ENCODE results near the gene CRYL1. TPM values are rescaled to one million over a fixed set of nuclear protein-coding genes. Genes with fewer than 3 reads are reported as not detected.

Gene CRYL1
- total RNA-seq, 1 donor from 2014 or later, result 13.1 TPM

DNA sequence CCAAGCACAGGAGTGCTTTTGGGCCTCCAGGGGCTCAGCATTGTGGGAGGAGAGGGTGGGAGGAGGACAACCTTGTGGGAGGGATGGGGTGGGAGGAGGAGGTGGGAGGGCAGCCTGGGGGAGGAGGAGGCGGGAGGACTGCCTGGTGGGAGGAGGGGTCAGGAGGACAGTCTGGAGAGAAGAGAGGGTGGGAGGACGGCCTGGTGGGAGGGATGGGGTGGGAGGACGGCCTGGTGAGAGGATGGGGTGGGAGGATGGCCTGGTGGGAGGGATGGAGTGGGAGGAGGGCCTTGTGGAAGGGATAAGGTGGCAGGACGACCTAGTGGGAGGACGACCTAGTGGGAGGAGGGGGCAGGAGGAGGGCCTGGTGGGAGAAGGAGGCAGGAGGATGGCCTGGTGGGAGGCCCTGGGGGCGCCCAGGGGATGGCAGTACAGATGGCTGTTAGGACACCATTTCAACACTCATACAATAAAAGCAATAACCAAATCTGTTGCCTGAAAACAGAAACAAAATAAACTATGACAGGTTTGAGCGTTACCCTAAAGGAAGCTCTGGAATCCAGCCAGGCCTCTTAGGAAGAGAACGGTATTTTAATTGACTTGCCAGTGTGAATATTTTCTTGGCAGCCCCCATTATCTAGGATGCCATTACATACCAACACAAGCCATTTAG, 63.7 kb downstream of the CRYL1 start:
- DNase-seq (ENCODE audit: low spot score in 2 of 2), result no peak
- TF ChIP-seq, protein P1, sequence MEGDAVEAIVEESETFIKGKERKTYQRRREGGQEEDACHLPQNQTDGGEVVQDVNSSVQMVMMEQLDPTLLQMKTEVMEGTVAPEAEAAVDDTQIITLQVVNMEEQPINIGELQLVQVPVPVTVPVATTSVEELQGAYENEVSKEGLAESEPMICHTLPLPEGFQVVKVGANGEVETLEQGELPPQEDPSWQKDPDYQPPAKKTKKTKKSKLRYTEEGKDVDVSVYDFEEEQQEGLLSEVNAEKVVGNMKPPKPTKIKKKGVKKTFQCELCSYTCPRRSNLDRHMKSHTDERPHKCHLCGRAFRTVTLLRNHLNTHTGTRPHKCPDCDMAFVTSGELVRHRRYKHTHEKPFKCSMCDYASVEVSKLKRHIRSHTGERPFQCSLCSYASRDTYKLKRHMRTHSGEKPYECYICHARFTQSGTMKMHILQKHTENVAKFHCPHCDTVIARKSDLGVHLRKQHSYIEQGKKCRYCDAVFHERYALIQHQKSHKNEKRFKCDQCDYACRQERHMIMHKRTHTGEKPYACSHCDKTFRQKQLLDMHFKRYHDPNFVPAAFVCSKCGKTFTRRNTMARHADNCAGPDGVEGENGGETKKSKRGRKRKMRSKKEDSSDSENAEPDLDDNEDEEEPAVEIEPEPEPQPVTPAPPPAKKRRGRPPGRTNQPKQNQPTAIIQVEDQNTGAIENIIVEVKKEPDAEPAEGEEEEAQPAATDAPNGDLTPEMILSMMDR (IDR thresholded peaks at IDR 0.05), result no peak
- Histone ChIP-seq H3K4me1 (no peaks in the 10 kb centered on the region), H3K4me3 (no peak overlapping the region), H3K9me3 (no peaks in the 10 kb centered on the region), H3K27me3 (no peaks in the 10 kb centered on the region), H3K27ac (no peak overlapping the region), H3K36me3 (no peaks in the 10 kb centered on the region)
- intact Hi-C loops (cut with DNase I), result no loop called here

DNA sequence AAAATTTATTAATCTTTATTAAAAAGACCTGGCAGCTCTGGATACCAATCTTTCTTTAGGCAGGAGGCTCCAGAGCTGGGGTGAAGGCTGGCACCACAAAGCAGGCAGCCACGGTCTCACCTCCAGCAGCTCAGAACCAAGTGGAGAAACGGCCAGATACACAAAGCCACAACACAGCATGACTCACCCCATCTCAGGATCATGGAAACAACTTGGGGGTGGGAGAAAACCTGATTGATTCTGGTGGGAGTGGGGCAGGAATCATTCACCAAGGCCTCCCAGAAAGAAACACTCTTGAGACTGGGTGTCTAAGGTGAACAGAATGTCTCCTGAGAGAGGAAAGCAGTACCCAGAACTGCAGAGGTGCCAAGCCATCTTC, 64.2 kb downstream of the CRYL1 start:
- intact Hi-C loops (cut with DNase I), result no loop called here
- H3K9me3 ChIP-seq, result no peaks in the 10 kb centered on the region
- no peaks in the 10 kb centered on the region for H3K27me3 ChIP-seq
- no peaks in the 10 kb centered on the region for H3K36me3 ChIP-seq
- TF ChIP-seq, protein P1 (IDR thresholded peaks at IDR 0.05), result no peak
- no peaks in the 10 kb centered on the region for H3K4me1 ChIP-seq
- no peak for DNase-seq (ENCODE audit: low spot score in 2 of 2)
- H3K4me3 ChIP-seq, result no peak overlapping the region
- no peak overlapping the region for H3K27ac ChIP-seq

GRCh38 chr13:20460761-20461160, 64.9 kb downstream of the CRYL1 start:
- H3K27ac ChIP-seq, result no peak overlapping the region
- intact Hi-C loops (cut with DNase I), result no loop called here
- TF ChIP-seq, protein P1 (IDR thresholded peaks at IDR 0.05), result no peak
- DNase-seq (ENCODE audit: low spot score in 2 of 2), result no peak
- H3K27me3 ChIP-seq, result no peaks in the 10 kb centered on the region
- H3K36me3 ChIP-seq, result no peaks in the 10 kb centered on the region
- no peak overlapping the region for H3K4me3 ChIP-seq
- peaks cover 0 to 3% of the 10 kb centered on the region in 2 donors for H3K9me3 ChIP-seq
- H3K4me1 ChIP-seq, result no peaks in the 10 kb centered on the region

GRCh38 chr13:20457670-20458069, 68.0 kb downstream of the CRYL1 start:
- no peaks in the 10 kb centered on the region for H3K27me3 ChIP-seq

DNA sequence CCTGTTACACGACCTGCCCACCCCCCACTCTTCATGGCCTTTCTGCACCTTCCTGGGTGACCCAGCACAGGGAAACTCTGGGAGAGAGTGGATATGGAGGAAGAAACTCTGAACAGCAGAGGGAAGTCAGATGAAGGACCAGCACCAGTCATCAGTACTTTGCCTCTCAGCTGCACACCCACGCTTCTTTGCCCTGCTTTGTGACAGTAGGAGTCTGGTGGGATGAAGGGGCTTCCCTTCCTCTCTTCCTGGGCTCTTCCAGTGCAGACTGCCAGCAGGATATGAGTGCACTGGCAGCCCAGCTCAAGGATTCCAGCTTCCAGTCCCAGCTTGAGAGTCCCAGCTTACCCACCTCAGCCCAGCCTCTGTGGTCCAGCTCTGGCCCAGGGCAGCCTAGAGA, 68.9 kb downstream of the CRYL1 start:
- no peak for DNase-seq (ENCODE audit: low spot score in 2 of 2)
- H3K27me3 ChIP-seq, result no peaks in the 10 kb centered on the region
- intact Hi-C loops (cut with DNase I), result no loop called here

More at GRCh38 chr13:20457670-20458069, 68.0 kb downstream of the CRYL1 start:
- Histone ChIP-seq H3K27ac (no peak overlapping the region), H3K36me3 (no peaks in the 10 kb centered on the region), H3K4me3 (no peak overlapping the region), H3K9me3 (peaks cover 0 to 22% of the 10 kb centered on the region in 2 donors), H3K4me1 (no peaks in the 10 kb centered on the region)
- TF ChIP-seq, protein P1 (IDR thresholded peaks at IDR 0.05), result no peak
- DNase-seq (ENCODE audit: low spot score in 2 of 2), result no peak
- intact Hi-C loops (cut with DNase I), result no loop called here

More for the DNA sequence above, 68.9 kb downstream of the CRYL1 start:
- Histone ChIP-seq H3K27ac (no peak overlapping the region), H3K4me1 (no peaks in the 10 kb centered on the region), H3K4me3 (no peak overlapping the region), H3K36me3 (no peaks in the 10 kb centered on the region), H3K9me3 (peaks cover 0 to 22% of the 10 kb centered on the region in 2 donors)
- TF ChIP-seq, protein P1 (IDR thresholded peaks at IDR 0.05), result no peak
